GM19240 (cell line): Measurements from ENCODE around the gene HELZ.
A peak's percentile ranks its signal among the peaks of the same experiment; 100 is the strongest.

Source experiments
- DNase-seq: peaks from one replicate; pipeline ENCODE4 v3.0.0; 2011; ENCODE audit warnings: low spot score; ENCODE audit not compliant: insufficient read length

Gene HELZ

DNA sequence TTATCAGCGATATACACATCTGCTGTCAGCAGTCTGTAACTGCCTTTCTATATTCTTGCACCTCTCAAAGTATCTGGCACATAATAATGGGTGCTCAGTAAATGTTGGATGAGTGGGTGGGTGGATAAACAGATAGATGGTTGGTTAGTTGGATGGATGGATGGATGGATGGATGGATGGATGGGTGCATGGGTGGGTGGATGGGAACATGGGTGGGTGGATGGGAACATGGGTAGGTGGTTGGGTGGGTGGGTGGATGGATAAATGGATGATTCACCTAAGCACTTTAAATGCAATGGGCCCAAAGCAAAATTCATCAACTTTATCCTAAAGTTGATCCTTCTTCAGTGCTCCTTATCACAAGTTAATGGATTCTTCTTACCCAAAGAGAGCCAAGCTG, 48.6 kb downstream of the HELZ start:
- DNase-seq, result no peak

DNA sequence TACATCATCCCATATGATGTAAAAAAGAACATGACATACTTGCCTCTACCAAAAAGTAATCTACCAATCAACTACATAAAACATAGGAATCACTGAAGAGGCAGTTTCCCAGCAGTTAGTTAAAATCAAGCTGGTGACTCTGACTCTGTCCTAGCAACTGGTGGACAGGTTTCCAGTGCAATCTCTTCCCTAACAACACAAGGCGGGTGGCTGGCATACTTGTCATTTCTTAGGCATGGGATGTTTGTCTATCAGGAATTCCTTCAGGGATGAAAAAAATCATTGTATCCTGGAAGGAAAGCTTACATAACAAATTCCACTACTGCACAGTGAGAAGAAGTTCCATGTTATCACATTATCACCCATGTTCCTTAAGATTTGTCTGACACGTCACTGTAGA, 50.9 kb downstream of the HELZ start:
- no peak for DNase-seq

DNA sequence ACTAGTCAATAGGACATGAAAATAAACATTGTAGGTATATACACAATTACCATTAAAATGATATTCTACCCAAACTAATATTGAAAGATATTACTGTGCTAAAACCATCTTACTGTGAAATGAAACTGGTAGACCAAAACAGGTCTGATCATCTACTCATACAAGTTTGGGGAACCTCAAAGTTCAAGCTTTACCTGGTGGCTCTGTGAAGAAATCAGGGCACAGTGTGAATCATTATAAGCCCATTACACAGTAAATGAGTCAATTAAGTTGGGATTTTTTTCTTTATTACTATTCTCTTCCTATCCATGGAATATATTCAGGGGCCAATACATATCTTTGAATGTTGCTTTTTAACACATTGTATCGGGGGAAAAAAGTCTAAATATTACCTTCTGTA, 57.1 kb downstream of the HELZ start:
- DNase-seq, result no peak

DNA sequence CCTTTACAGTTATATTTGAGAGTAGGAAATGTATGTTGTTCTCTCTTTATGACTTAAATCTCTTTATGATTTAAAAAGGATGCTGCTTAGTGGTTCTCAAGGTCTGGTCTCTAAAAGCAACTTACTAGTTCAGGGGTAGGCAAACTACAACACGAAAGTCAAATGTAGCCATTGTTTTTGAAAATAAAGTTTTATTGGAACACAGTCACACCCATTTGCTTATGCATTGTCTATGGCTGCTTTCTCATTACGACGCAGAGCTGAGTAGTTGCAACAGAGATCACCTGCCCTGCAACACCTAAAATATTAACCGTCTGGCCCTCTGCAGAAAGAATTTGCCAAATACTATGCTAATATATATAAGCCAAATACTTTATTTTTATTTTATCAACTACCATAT, 58.2 kb downstream of the HELZ start:
- no peak for DNase-seq

DNA sequence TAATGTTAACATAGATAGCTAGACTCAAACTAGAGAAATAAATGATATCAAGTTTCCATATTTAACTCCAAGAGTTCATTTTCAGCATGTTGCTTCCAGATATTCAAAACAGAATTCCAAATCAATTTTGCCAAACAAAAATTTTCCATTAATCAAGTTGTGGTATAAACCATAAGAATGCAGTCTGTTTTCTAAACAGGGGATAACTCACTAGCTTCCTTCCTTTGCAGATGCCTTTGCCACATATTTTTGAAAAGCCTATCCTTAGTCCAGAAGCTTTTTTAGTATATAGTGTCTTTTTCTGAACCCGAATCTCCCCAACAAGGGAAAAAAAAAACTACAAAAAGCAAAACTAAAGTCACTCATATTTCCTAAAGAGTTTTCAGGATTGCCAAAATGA, 61.5 kb downstream of the HELZ start:
- DNase-seq, result no peak

DNA sequence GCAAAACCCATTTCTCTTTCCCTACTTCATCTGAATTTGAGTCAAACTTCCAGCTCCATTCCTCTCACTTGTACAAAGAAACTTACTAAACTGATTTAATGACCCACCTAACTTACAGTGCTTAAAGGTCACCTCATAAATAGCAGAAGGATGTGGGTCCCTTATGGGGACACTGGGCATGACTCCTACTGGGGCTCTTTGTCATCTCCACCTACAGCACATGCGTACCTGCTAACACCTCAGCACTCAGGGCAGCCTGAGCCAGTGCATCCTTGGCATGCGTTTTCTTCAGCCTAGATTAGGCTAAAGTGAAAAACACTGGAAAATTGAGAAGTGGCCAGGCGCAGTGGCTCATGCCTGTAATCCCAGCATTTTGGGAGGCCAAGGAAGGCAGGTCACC, 63.2 kb downstream of the HELZ start:
- DNase-seq, result no peak

DNA sequence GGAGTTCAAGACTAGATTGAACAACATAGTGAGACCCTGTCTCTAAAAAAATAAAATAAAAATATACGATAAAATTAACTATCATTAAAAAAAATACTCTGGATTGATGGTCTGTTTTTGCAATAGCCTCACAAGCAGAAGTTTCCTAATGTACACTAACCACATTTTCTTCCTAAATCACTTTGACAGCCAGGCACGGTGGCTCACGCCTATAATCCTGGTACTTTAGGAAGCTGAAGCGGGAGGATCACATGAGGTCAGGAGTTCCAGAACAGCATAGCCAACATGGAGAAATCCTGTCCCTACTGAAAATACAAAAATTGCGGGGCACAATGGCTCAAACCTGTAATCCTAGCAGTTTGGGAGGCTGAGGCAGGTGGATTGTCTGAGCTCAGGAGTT, 64.7 kb downstream of the HELZ start:
- no peak for DNase-seq

DNA sequence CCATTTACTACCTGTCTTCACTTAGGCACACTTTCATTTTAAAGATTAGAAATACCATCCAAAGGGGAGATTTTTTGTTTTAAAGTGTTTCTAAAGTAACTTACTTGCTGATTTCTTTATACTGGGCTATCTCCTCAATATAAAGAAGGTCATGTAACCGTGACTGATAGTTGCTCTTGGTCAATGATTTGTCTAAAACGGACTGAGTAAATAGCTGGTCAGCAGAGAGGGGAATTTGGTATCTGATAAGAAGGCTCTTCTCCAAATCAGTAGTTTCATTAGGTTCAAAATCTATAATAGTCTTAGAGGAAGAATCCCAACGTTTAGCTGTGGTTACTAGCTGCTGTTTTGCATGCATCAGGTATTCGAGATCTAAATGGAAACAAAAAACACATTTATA, 66.4 kb downstream of the HELZ start:
- no peak for DNase-seq

DNA sequence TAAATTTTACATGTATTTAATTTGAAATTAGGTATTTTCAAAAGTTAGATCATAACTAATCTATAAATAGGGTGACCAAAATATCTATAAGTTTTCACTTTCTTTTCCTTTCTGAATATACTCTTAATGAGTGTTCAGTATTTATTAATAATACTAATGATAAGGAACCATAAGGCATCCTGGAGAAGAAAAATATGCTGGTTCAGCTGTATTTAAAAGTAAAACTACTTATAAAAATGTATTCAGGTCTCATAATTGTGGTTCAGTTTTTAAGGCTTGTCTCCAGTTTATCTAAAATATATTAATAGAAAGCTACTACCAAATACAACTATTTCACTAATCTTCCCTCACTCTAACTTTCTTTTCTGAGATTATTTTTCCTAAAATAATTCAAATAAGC, 67.3 kb downstream of the HELZ start:
- DNase-seq, result no peak

DNA sequence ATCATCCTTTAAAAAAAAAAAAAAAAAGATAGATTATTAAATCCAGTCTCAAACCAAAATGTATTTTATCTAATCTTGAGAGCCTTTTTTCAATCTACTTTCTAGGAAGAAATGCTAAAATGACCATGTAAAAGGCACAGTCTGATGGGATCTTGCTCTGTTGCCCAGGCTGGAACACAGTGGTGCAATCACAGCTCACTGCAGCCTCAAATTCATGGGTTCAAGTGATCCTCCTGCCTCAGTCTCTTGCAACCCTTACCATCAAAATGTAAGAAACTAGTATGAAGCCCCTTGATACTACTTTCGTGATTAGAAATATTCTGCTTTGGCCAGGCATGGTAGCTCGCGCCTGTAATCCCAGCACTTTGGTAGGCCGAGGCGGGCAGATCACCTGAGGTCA, 70.8 kb downstream of the HELZ start:
- DNase-seq, result no peak

DNA sequence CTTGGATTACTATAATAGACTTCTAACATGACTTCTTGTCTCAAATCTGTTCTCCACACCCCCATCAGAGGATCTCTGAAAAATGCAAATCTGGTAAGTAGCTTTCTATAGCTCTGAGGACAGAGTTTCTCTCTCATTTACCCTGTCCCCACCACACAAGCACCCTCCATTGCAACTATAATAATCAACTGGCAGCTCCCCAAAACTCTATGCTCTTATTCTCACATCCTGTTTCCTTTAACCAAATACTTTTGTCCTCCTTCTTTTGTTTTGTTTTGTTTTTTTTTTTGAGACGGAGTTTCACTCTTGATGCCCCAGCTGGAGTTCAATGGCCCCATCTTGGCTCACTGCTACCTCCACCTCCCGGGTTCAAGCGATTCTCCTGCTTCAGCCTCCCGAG, 73.4 kb downstream of the HELZ start:
- DNase-seq, result peak; percentile 14

DNA sequence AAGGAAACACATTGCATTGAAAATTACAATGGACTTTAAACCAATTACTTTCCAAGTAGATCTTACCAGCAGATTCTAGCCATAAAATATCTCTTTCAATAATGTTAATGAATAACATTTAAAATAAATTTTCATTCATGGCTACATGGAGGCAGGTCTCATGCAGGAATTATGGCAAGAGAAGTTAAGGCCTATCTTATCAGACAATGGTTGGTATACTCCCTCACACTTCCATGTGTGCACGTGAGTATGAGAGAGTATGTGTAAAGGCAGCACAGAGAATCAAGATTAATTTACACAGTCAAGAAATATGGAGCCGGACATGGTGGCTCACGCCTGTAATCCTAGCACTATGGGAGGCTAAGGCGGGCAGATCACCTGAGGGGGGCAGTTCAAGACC, 76.5 kb downstream of the HELZ start:
- DNase-seq, result no peak

DNA sequence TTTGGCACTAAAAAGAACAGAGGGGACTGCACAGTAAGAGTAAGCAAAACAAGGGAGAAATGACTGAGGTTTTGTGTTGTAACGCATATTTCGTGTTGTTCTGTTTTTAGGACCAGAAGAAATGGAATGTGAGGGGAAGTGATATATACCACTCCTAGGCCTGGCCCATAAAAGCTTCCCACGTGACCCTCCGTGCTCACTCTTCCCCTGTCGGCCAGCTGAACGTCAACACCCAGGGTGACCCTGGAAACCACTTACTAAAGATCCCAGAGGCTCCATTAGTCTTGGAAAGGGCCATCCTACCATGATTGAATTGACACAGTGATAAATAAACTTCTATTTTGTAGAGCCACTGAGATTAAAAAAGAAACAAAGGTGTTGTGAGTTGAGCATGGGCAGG, 79.8 kb downstream of the HELZ start:
- DNase-seq, result no peak

DNA sequence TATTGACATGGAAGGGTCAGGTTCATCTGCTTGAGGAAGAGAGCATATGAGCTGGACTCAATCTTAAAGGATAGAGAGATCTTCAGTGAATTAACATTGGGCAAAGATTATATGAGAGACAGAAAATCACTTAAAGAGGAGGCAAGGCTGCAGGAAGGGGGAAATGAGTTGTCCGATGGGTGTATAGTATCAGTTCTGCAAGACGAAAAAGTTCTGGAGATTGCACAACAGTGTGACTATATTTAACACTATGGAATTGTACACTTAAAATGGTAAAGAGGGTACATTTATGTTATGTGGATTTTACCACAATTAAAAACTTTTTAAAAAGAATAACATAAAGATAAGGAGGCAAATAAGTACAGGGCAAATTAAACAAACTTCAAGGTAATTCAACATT, 80.7 kb downstream of the HELZ start:
- DNase-seq, result no peak

DNA sequence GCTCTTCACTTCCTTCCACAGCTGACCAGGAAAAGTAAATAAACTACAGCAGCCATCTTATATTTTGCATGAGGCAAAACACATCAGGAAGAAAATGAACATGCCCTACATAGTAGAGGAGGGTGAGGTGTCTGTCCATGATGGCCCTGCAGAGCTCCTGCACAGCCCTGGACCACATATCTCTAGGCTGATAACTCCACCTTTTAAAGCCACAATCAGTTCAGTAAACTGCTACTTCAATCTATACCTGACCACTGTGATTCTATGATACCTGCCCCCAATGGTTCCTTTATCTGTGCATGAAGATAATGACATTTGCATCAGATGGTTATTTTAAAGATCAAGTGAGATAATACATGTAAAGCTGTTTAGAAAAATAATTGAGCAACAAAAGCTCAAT, 82.2 kb downstream of the HELZ start:
- DNase-seq, result no peak

DNA sequence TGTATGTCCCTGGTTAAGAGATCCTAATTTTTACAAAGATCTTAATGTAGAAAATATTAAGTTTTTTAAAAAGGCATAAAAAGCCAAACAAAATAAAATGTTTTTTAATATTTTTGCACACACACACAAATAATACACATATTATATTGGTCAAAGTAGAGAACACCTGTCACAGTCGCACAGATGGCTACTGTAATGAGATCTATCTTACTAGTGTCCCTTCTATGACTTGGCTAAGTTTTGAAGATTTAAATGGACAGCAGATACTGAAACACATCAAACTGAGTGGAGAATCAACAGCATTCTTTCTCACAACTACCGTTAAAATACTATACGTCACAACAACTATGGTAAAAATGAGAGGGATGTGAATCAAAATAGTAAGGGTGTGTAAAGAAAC, 83.4 kb downstream of the HELZ start:
- DNase-seq, result no peak

DNA sequence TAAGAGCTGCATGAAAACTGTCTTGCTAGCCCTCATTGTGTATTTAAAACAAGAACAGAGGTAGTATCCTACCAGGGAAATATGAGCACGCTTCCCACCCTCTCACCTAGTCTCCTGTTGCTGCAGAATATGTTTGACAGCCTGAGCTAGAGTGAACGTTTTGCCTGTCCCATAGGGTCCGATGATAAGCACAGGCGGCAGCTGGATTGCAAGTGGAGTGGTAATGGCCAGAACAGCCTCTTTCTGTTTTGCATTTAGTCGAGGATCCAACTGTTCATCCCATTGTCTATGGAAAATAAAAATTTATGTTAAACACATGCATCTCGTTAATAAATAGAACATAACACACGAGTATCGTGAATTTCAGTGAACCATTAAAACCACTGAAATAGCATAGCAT, 84.2 kb downstream of the HELZ start:
- DNase-seq, result no peak

DNA sequence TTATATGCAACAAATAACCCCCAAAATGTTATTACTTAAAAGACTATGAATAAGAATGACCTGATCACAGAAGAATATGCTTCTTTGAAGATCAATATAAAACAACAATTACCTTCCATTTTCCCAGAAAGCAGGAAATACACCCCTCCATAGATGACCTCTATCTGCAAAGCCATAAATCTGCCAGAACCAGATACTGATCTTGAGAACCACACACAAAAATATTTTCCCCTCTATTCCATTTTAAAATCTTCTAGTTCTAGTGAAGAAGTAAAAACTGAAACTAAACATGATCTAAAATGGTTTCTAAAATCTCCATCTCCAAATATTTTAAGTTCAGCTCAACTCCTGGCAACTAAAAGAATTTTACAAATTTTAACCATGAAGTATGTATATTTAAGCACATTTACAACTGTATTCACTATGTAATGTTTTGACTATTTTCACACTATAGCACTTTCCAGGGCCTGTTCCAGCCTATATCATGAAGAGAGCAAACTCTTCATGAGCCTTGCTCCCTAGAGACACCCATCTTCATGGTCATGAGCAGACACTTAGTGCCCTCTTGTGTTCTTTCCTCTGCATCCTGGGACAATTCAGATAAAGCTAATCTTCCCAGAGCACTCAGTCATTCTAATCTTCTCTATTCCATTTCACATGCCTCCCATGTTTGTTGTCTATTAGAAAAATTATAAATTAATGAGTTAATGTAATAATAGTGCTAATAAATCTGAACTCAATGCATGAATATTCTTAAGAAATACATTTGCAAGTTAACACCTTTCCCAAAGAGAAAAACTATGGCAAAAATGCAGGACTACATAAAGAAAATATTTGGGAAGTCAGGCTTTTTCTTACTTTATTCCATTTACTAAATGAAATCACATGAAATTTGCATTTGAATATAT, 87.0 kb downstream of the HELZ start:
- DNase-seq, result no peak

DNA sequence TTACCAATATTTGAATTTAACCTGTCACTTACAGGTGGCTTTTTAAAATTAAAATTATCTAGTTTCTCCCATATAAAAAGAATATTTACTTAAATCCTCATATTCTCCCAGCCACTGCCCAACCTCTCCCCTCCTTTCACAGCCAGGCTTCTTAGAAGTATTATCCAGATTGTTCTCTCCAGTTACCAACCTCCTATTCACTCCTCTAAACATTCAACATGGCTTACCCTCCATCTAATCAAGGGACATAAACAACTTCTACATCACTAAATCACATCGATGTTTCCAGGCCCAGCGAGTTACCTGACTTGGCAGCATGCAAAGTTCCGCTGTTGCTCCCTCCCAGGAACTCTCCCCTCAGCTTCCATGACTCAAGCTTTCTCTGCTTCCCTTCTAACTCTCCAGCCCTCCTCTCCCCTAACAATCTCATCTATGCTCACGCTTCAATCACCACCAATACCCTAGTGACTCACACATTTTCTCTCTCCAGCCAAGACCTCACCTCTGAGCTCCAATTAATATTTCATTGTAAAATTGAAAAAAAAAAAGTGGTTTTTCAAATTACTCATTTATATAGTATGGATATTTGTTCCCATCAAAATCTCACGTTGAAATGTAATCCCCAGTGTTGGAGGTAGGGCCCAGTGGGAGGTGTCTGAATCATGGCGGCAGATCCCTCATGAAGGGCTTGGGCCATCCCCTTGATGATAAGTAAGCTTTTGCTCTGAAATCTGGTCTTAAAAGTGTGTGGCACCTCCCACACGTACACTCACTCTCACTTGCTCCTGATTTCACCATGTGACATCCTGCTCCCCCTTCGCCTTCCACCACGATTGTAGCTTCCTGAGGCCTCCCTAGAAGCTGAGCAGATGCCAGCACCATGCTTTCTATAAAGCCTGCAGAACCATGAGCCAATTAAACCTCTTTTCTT, 88.5 kb downstream of the HELZ start:
- no peak for DNase-seq

DNA sequence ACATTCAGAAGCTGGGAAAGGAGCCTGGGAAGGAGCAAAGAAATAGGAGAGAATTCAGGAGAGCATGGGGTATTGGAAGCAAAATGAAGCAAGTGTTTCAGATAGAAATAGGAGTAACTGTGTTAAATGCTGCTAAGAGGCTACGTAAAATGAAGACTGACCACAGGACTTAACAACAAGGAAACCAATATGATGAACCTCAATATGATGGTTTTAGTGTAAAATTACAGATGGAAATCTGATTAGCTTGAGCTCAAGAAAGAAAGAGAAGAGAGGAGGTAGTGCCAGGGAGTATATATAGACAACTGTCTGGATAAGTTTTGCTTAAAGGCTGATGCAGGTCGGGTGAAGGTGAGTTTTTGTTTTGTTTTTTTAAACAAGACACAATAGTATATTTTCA, 92.2 kb downstream of the HELZ start:
- no peak for DNase-seq

DNA sequence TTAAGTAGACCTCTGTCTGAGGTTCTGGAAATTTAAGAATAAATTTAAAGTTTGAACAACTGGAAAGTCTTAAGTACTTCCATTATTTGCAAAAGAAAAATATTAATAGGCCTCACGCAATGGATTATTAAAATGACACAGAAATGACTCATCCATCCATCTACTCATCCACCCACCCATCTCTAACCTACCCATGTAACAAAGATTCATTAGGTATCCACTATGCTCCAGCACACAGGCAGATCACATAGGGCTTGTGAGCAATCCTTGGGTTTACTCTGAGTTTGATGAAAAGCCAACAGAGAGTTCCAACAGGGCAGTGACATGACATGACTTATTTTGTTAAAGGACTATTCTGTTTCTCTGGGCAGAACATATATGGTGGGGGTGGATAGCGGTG, 93.3 kb downstream of the HELZ start:
- no peak for DNase-seq

DNA sequence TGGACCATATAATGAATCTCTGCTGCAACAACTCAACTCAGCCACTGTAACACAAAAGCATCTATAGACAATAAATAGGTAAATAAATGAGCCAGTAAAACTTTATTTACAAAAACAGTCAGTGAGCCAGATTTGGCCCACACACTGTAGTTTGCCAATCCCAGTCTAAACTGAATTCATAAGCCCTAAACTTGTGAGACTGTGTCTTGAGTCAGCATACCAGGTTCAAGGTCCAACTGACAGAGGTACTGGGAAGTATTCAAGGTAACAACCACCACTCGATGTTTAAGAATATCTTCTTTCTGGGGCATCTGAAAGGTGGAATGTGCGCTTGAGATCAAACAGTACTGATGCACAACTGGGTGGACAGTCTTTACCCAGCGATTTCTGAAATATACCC, 94.2 kb downstream of the HELZ start:
- DNase-seq, result no peak

DNA sequence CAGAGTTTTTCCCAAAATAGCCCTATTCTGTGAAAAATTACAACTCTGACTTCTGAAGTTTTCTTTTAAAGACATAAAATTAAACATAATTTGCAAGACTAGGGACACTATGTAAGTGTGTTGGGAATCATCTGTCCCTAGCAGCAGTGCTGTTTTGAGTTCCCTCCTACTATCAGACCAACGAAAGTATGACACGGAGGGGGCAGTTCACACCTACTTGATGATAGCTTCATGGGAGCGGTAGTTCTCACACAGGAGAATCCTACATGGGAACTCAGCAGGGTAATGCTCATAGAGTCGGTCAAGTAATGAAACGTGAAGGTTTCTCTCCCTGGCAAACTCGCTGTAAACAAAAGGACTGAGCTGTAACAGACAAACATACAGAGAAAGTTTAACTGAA, 96.6 kb downstream of the HELZ start:
- DNase-seq, result no peak
